Endometrial microvascular endothelial cells (primary cell): ENCODE results near the gene KCNIP4. TPM values are rescaled to one million over a fixed set of nuclear protein-coding genes. Genes with fewer than 3 reads are reported as not detected.

ENCODE experiments used
- in situ Hi-C: cut with HindIII; loops from 2 replicates; pipeline ENCODE4 v1.10.0; 2017; ENCODE audit warnings: low sequenced_read_pairs, low pct_unique_long_range_greater_than_20kb; ENCODE audit errors: inconsistent ontology term
- total RNA-seq: library from RNA; depleted of rRNA; stranded (reverse); fragments of >200 nt; gene quantifications from one replicate; pipeline ENCODE4 v1.2.3, GENCODE V29; 2015; ENCODE audit errors: inconsistent ontology term

The KCNIP4 gene
- total RNA-seq, 1 donor from 2014 or later = not detected

DNA sequence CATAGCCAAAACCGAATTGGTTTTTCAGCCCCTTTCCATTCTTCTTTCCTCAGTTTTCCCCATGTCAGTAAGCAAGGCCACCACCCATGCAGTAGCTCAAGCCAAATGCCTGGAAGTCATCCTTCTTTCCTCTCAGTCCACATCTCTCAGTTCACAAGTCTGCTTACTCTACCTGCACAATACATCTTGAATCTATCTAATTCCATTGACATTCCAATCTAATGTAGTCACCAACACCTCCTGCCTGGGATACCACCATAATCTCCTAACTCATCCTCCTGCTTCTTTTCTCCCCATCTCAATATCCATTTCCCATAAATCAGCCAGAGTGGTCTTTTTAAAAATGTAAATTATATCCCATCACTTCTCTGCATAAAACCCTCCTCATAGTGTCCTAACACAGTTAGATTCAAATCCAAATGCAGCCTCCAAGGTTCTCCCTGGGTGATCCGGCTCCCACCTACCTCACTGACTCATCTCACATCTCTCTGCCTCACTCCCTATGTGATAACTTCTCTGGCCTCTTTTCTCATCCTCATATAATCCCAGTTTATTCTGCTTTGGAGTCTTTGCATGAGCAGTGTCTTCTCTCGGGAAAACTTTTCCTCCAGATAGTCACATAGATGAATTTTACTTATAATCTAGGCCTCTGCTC, 26.9 kb downstream of the KCNIP4 start:
- in situ Hi-C loops = no loop called here

DNA sequence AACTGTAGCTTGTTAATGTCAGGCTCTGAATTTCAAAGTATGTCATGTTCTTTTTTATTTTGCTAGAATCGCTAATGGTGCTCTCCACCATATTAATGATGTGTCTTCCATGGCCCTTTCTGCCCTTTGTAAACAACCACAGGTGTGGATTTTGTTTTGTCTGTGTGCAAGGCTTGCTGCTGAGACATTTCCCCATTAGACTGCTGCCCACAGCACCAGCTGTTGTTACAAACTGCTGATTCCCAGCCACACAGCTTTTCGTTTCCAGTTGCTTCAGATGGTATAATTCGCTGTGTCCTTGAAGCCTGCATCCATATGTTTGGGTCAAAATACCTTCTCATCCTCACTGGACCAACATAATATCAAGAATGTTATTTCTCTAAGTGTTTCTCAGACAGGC, 32.8 kb downstream of the KCNIP4 start:
- in situ Hi-C loops = no loop called here

DNA sequence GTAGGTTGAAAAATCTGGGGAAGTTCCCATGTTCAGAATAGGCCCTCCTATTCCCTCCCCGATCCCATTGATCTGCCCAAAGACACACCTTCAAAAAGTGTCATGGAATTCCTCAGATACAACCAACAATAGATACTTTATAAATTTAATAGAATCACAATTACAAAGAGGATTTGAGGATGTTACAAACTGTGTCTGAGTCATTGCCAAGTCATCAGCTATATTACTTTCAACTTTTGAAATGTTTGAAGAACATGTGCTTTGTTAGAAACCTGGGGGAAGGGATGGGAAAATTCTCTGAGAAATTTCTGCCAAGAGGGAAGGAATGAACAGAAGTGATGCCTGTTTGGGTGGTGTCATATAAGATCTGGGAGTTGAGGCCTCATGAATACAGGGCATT, 46.7 kb downstream of the KCNIP4 start:
- in situ Hi-C loops = no loop called here

DNA sequence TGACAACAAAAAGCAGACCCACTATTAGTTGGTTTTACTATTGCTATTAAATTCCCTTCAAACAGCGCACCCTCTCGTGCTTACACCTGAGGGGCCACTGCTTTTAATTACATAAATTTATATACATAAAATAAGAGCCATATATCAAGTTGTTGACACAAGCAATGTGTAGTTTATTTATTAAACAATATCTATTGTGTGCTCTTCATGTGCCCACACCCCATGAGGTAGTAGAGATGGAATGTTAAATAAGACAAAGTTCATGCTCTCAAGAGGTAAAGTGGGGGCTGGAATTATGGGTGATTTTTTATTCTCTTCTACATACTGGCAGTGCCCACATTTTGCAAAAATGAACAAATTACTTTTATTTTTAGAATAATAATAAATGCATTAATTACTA, 47.3 kb downstream of the KCNIP4 start:
- in situ Hi-C loops = no loop called here

DNA sequence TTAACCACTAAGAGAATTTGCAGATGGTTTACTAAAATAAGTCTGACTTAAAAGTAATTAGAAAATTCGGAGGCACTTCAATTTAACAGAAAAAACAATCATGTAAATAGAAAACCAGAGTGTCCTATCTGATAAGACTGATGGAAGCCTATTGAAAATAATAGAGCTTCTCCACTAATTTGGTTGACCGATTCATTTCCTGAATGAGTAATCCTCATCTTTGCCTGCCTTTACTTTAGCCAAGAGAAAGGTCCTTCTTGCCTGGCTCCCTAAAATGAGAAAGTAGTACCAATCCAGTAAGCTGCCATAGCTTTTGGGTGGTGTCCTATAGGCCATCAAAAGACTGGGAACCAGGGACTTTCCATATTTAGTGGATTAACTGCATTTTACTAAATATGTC, 48.4 kb downstream of the KCNIP4 start:
- in situ Hi-C loops = no loop called here

DNA sequence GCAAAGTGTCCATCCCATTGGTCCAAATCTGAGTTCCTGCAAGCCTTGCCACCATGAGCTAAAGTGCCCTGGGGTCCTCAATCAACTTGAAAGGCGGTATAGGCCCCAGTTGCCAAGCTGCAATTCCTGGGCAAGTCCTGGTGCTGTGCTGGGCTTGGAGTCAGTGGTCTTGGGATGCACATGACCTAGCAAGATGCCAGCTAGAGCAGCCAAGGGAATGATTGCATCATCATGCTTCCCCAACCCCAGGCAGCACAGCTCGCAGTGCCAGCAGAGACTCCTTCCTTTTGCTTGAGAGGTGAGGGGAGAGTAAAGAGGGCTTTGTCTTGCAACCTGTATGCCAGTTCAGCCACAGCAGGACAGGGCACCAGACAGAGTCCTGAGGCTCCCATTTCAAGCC, 50.5 kb downstream of the KCNIP4 start:
- in situ Hi-C loops = no loop called here

DNA sequence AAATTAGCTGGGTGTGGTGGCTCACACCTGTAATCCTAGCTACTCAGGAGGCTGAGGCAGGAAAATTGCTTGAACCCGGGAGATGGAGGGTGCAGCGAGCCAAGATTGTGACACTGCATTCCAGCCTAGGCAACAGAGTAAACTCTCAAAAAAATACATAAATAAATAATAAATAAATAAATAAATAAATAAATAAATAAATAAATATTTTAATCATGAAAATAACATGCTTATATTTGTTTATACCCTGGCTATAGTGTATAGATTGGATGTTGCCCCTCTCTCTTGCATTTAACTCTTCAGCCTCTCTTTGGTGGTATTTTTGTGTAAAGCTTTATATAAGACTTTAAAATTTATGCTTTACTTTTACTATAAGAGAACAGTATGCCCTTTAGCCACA, 51.8 kb downstream of the KCNIP4 start:
- in situ Hi-C loops = no loop called here

DNA sequence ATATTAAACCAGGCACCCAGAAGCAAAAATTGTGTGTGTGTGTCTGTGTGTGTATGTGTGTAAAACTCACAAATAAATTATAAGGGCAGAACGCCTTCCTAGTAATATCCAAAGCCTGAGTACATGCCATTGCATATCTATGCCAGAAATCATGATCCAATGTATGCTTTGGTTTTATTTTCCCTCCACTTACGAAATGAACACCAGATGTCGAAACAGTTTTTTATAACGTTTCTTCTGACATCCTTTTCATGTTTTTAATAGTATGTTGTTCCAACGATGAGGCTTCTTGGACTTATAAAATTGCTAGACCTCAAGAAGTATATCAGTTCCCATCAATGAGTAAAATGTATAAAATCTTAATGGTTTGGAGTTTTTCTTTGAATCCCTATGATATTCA, 55.4 kb downstream of the KCNIP4 start:
- in situ Hi-C loops = no loop called here

DNA sequence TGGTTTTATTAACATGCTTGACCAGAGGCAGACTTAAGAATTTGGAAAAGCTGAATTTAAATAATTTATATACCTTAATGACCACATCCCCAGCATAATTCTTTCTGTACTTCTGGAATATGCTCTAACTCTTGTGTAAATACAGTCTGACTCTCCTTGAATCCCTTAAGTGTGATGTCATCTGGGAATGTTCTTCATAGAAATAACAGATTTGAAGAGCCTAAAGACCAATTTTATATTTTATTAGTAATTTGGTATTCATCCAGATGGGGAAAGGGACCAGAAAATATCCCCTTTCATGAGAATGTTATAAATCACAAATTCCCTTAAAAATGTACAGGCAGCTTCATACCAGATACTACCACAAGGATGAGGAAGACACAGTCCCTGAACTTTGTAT, 58.3 kb downstream of the KCNIP4 start:
- in situ Hi-C loops = no loop called here

DNA sequence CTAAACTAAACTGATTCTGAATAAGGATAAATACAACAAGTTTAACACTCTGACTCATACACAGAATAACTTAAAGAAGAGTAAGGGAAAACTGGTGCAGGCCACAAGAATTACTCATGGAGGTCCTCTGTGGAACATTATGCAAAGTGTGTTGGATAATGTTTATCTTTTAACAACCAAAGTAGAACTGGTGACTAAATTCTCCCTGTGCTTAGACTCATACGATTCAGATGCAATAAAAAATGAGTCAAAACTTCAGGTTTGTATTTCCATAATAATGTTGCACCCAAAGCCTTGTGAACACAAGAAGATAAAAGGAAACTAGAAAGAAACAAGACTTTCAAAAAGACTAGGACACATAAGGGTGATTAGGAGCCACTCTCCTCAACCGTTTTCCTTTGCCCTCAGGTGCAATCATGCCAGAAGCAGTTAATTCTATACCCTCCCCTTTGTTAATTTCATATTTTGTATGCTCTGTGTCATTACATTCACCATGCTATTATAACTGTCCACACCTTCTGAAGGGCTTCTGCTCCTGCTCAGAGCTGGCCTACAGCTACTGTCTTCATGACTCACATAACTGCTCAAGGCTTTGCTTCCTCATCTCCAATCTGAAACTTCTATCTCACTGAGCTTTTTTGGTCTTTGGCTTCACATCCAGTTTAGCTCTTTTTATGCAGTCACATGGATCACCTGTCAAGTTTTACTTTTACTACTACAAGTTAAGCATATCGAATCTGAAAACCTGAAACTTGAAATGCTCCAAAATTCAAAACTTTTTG, 60.2 kb downstream of the KCNIP4 start:
- in situ Hi-C loops = no loop called here

DNA sequence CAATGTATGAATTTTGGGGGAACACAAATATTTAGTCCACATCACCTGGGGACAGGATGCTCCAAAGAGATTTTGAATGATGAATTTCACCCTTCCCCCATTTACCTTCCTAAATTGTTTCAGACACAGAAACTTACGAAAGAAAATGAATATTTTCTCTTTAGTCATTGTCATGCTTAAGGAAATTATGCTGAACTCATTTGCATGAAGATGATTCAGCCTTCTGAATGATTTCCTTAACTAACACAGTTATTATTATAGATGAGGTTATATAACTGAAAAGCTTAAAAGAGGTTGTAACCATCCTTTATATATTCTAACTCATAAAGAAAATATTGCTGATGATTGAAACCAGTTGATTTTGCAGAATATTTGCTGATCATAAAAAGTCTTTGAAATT, 61.1 kb downstream of the KCNIP4 start:
- in situ Hi-C loops = no loop called here

DNA sequence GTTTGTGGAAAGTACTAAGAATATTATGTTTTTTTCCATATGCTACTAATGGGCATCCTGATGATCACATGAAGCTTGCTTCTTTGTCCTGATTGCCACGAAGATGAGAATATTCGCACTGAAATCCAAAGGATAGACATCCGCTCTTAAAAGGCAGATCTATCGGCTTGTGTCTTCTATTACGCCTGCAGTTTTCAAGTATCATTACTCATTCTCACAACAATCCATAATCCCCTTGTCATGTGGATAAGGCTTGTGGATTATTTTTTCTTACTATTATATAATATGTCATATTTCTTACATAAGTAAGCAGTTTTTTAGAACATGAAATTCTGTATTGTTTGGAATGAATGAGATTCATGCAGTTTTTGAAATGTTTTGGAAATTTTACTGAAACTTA, 62.8 kb downstream of the KCNIP4 start:
- in situ Hi-C loops = no loop called here

DNA sequence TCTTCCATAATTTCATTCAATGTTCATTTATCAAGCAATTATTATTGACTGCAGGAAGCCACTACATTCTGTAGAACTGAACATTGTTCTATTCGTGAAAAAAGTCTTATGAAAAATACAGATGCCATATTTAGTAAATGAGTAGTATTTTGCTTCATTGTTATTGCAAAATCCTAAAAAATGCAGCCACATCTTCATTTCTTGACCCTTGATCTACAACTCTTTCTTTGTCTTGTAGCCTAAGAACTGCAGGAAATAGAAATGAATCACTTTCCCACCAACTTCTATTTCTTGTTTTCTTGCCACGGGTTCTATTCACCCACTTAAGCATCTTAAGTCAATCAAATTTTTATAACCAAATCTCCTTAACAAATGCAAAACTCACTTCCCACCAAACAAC, 63.3 kb downstream of the KCNIP4 start:
- in situ Hi-C loops = no loop called here

DNA sequence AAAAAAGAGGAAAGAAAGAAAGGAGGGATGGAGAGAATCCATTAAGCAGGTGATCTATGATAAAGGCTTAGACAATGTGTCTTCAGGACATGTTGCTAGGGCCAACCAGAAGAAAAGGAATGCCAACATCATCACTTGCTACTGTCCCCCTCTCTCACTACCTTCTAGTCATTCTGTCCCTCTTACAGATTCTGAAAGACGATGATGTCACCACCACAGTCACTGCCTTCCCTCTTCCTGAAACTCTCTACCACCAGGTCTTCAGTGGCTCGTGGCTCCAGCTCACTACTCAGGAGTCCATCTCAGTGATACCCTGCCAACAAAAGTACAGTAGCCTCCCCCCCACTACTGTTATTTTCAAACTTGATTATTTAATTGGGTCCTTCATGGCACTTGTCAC, 64.0 kb downstream of the KCNIP4 start:
- in situ Hi-C loops = no loop called here

DNA sequence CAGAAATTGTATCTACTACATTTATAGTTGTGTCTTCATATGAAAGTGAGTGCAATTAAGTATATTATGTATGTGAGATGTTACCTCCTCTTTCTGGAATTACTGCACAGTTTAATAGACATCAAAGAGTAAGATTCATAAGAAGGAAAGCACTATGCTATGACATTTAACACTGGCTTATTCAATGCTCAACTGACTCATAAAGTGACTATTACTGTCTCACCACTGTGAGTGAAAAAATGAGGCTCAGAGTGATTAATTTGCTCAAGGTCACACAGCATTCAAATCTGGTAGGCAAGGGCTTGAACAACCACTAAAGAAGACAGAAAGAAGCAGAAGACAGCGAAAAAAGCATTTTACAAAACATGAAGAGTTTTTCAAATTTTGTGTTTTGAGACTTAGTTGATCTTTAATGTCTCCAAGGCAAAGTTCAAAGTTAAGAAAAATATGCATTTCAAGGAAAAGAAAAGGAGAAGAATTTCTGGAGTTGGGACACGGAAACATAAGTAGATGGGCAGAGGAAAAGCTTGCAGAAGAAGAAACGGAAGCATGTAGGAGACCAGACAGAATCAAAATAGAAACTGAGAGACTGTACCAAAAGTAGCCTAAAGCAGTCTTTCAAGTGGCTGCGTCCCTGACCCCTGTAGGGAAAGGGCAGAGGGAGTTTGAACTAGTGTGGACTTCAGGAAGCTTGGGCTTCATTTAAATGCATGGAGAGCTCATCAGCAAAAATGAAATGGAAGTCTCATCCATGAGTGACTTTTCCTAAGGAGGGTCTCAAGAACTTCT, 66.3 kb downstream of the KCNIP4 start:
- in situ Hi-C loops = no loop called here

DNA sequence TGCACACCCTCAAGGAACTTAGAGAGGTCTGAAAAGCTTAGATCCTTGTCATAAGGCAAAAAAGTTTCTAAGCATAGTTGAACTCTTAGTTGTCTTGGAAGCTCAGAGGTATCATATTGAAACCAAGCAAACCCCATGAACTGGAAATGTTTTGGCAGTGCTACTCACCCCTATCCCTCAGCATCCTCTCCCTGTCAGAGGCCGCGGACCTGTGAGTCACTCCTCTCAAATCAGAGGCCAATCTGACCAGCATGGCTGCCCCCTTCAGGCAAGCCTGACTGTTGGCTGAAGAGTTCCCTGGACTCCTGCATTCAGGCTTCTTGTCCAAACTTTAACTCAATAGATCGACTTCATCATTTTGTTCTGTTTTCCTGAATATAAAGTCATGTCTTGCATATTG, 69.4 kb downstream of the KCNIP4 start:
- in situ Hi-C loops = no loop called here

DNA sequence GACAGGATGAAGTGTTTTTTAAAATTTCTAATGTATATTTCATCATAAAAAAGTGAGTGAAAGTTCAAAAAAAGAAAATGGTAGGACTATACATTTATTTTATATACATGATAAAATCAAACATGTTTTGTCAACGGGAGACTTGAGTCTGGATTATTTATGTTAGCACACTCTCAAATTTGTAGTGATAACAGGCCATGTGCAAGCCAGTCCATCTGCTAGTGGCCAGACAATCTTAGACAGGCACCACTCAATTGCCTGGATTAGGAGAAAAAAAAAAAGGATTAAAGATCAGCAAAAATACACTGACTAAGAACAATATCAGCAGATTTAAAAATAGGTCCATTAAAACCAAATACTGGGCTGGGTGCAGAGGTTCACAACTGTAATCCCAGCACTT, 71.9 kb downstream of the KCNIP4 start:
- in situ Hi-C loops = no loop called here

DNA sequence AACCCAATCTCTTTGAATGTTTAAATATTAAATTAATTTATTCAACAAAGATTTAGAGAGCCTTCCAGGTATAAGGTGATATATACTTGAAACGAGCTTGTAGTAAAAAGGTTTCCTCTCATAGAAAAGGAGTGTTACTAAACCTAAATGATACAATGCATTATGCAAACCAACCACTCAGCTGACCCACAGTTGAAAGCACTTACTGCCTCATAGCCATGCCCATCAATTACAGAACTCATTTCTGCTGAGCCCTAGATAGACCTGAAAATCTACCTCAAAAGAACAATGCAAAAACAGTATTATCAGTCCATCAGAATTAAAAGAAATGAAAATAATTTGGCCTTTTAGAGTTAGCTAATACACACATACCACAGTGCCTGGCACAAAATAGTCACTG, 75.4 kb downstream of the KCNIP4 start:
- in situ Hi-C loops = no loop called here

DNA sequence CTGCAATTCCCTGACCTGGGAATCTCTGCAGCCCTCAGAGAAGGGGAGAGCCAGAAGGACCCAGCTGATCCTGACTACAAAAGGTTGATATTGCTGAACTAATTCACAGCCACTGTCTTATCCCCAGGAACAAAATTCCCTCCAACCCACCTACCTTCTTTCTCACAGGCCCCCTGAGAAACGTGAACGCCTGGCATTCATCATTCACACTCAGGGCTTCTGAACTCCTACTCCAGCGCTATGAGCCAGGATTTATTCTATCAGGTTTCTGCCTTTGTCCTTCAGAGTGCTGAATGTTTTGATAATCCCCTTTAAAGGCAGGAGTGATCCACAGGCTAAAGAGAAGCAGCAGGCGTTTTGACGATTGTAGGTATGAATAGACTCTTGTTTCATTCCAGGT, 76.5 kb downstream of the KCNIP4 start:
- in situ Hi-C loops = no loop called here
